Smooth muscle cell of the brain vasculature (primary cell): ENCODE data around the gene HDAC1.
"Not testable (repeated sequence)": the region's sequence is repeated elsewhere in the genome, so short reads cannot be mapped to it uniquely, and the experiment has no call there.

Experiments used
- DNase-seq: peaks from one replicate; pipeline ENCODE4 v3.0.0-alpha.2; 2012; ENCODE audit warnings: low read depth, low spot score

Gene HDAC1

GRCh38 chr1:32274646-32275340, 17.1 kb upstream of the HDAC1 start:
- no peak for DNase-seq

GRCh38 chr1:32275424-32275823, 16.5 kb upstream of the HDAC1 start:
- no peak for DNase-seq

DNA sequence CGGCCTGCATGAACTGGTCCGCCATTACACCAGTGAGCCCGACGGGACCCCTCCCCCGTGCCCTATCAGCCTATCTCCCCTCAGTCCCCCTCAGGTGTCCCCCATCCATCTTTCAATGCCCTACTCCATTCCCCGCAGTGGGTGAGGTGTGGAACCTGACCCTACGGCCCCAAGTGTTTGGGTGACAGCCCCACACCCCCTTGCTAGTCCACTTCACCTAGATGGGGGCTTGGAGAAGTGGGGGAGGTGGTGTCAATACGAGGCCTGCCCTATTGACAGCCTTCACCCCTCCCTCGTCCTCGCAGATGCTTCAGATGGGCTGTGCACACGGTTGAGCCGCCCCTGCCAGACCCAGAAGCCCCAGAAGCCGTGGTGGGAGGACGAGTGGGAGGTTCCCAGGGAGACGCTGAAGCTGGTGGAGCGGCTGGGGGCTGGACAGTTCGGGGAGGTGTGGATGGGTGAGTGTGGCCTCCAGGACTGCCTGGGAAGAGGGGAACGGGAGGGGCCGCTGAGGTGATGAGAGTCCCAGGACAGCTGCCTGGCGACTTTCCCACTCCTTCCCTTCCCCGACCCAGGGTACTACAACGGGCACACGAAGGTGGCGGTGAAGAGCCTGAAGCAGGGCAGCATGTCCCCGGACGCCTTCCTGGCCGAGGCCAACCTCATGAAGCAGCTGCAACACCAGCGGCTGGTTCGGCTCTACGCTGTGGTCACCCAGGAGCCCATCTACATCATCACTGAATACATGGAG, 15.7 kb upstream of the HDAC1 start:
- no peak for DNase-seq

GRCh38 chr1:32284777-32285176, 7.1 kb upstream of the HDAC1 start:
- not testable (repeated sequence) for DNase-seq

DNA sequence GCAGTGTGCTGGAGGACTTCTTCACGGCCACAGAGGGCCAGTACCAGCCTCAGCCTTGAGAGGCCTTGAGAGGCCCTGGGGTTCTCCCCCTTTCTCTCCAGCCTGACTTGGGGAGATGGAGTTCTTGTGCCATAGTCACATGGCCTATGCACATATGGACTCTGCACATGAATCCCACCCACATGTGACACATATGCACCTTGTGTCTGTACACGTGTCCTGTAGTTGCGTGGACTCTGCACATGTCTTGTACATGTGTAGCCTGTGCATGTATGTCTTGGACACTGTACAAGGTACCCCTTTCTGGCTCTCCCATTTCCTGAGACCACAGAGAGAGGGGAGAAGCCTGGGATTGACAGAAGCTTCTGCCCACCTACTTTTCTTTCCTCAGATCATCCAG, 6.2 kb upstream of the HDAC1 start:
- DNase-seq: no peak

DNA sequence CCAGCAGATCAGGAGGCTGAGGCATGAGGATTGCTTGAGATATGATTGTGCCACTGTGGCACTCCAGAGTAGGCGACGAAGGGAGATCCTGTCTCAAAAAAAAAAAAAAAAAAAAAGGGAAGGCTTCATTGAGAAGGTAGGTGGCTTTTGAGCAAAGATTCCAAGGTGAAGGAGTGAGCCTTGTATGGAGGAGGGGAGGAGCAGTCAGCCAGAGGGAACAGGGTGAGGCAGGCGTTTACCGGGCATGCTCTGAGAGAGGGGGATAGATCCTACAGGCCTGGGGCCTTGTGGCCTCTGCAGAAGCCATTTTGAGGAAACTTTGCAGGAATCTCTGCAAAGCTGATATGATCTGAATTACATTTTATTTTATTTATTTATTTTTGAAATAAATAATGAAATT, 5.1 kb upstream of the HDAC1 start:
- no peak for DNase-seq

GRCh38 chr1:32289256-32289655, 2.6 kb upstream of the HDAC1 start:
- DNase-seq: no peak

DNA sequence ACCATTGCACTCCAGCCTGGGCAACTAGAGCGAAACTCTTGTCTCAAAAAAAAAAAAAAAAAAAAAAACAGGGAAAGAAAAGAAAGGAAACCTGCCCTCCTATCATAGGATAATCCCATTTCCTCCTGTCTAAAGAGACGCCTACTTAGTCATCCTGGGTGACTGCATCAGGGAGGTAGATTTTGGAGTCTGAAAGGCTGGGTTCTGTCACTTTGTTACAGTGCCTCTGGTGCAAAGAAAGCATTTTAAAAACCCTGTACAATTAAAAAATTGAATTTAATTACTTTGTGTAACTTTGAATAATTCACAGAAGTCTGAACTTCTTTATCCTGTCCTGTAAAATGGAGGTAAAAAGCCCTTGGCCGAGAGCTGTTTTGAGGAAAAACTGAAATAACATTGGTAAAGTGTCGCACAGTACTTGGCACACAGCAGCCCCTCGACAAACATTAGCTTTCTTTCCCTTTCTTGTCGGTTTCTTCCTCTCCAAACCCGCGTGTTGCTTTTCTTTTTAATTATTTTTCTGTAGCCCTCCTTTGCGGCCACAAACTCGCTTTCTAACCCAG, 657 bp upstream of the HDAC1 start:
- DNase-seq: no peak

DNA sequence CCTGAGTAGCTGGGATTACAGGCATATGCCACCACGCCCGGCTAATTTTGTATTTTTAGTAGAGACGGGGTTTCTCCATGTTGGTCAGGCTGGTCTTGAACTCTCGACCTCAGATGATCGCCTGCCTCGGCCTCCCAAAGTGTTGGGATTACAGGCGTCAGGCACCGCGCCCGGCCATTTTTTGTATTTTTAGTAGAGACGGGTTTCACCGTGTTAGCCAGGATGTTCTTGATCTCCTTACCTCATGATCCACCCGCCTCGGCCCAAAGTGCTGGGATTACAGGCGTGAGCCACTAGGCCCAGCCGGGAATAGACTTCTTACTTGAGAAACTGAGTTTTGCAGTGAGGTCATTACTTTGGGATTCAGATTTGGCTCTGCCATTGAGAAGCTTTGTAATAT, 6.3 kb downstream of the HDAC1 start:
- DNase-seq: not testable (repeated sequence)

DNA sequence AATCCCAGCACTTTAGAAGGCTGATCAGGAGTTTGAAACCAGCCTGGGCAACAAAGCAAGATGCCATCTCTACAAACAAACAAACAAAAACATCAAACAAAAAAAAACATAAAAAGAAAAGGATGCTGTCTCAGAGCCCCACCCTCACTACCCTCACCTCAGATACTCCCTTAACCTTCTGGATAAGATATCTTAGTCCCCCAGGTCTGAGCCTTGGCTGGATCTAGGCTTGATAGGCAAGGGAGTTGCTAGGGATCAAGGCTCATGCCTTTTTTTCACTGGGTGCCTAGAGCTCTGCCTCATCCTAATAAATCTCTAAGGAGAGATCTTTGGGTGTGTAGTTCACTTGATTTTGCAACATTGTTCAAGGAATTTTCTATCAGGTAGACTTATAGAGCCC, 7.4 kb downstream of the HDAC1 start:
- no peak for DNase-seq

DNA sequence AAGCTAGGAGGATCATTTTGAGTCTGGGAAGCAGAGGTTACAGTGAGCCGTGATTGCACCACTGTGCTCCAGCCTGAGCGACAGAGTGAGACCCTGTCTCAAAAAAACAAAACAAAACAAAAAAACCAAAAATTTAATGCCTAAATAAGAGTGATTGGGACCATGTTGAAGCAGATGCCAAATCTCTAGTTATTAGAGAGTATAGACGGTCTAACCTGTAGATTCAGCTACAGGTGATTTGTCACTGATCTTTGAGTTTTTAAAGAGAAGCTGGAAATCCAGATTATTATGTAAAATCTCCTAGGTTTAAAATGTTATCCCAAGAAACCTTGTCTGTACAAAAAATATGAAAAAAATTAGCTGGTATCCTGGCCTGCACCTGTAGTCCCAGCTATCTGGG, 11.5 kb downstream of the HDAC1 start:
- DNase-seq: no peak

- DNase-seq: no peak
Observed at GRCh38 chr1:32303997-32304622, 12.2 kb downstream of the HDAC1 start.

GRCh38 chr1:32305310-32305709, 13.4 kb downstream of the HDAC1 start:
- no peak for DNase-seq

DNA sequence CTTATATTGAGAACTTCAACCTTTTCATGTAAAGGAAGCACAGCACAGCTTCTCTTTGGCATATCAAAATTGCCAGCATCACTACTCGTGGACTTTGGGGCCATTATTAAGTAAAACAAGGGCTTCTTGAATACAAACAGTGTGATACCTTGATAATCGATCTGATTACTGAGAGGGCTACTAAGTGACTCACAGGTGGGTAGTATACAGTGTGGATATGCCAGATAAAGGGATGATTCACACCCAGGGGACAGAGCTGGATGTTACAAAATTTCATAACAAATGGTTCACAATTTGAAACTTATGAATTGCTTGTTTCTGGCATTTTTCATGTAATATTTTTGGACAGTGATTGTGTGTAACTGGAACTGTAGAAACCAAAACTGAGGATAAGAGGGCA, 15.4 kb downstream of the HDAC1 start:
- no peak for DNase-seq

GRCh38 chr1:32309960-32310359, 18.1 kb downstream of the HDAC1 start:
- no peak for DNase-seq

DNA sequence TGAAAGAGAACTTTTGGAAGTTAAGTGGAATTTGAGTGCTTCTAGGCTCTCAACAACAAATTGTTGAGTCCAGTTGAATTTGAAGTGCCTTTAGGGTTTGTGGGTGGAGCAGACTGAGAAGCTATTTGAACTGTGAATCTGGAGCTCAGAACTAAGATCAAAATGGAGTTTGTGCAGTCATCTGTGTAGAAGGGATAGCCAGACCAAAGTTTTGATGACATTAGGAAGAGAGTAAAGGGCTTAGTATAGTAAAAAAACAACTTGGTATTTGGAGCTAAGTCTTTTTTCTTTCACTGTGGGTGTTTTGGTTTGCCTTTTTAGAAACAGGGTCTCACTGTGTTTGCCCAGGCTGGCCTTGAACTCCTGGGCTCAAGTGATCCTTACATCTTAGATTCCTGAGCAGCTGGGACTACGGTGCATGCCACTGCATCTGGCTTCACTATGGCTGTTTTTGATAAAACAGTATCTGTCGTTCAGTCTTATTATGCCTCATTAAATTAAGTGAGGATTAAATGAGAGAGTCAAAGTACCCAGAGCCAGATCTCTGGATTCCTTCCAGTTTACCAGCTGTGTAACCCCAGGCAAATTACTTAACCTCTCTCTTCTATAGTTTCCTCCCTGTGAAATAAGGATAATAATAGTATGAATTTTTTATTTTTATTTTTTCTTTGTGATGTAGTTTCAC, 20.0 kb downstream of the HDAC1 start:
- DNase-seq: no peak

GRCh38 chr1:32316903-32317277, 25.0 kb downstream of the HDAC1 start:
- no peak for DNase-seq

GRCh38 chr1:32318127-32318869, 26.4 kb downstream of the HDAC1 start:
- no peak for DNase-seq

DNA sequence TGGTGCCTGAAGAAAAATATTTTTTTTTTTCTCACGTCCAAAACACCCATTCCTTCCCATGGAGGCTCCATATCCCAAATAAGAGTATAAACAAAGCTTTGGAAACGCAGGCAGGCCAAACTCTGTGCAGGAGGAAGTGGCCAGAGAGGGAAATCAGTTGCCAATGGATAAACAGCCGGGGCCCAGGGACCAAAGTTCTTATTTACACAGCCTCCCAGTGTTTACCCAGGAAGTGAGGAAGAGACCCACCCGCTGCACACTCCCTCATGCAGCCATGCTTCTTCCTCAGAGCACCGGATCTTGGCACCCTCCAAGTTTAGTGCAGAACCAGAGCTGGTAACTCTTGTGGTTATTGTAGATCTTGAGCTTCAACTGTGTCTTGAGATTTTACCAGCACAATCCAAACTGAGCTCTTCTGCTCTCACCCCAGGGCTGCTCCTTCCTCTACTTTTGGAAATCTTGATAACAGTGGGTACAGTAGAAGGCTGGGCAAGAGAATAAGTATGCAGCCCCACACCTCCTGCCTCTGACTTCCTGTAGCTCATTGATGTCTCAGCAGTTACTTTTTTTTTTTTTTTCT, 29.9 kb downstream of the HDAC1 start:
- DNase-seq: no peak

GRCh38 chr1:32327204-32327603, 35.3 kb downstream of the HDAC1 start:
- no peak for DNase-seq

GRCh38 chr1:32329931-32330466, 38.1 kb downstream of the HDAC1 start:
- no peak for DNase-seq
